Fibroblast of skin of scalp (primary cell): ENCODE results near the gene ADAMTS2.

ENCODE experiments used
- DNase-seq: peaks from one replicate; pipeline ENCODE4 v3.0.0-alpha.2; 2013

Gene ADAMTS2

GRCh38 chr5:179080724-179081123 is 264.5 kb downstream of the ADAMTS2 start:
- no peak for DNase-seq

- no peak for DNase-seq
Observed at GRCh38 chr5:179079165-179079987, 265.9 kb downstream of the ADAMTS2 start.

GRCh38 chr5:179065703-179066102 is 279.6 kb downstream of the ADAMTS2 start:
- no peak for DNase-seq

GRCh38 chr5:179061025-179061424 is 284.2 kb downstream of the ADAMTS2 start:
- no peak for DNase-seq
